NCI-H1694 (cell line): Measurements from ENCODE around the gene HAPLN2.
"Not testable (repeated sequence)": the region's sequence is repeated elsewhere in the genome, so short reads cannot be mapped to it uniquely, and the experiment has no call there.

ENCODE experiments used
- DNase-seq: peaks from one replicate; lab custom pipeline; 2025; lab: John Stamatoyannopoulos, UW

HAPLN2 gene

GRCh38 chr1:156618853-156619581 lies at the start of gene HAPLN2:
HAPLN2 (plus strand) TSS chr1:156619415; CDS start chr1:156623491, 4,076 bp downstream.
- peak; percentile 75 for DNase-seq

- no peak for DNase-seq
These were observed 47.9 kb upstream of the HAPLN2 start for GRCh38 chr1:156571261-156571852.

GRCh38 chr1:156571919-156572662 lies 47.1 kb upstream of the HAPLN2 start, which contains the start of gene IQGAP3:
IQGAP3 (minus strand) TSS chr1:156572565; CDS start chr1:156572529, 36 bp downstream.
- peak; percentile 88 for DNase-seq

- no peak for DNase-seq
These were observed 46.6 kb upstream of the HAPLN2 start for GRCh38 chr1:156572663-156573018.

- DNase-seq, result no peak
These were observed 45.1 kb upstream of the HAPLN2 start for GRCh38 chr1:156574039-156574633.

- DNase-seq, result no peak
These were observed 41.7 kb upstream of the HAPLN2 start for GRCh38 chr1:156577550-156577949.

GRCh38 chr1:156578055-156578454 lies 41.2 kb upstream of the HAPLN2 start:
- no peak for DNase-seq

GRCh38 chr1:156579472-156579871 lies 39.7 kb upstream of the HAPLN2 start, which contains the start of gene TTC24:
TTC24 (plus strand) TSS chr1:156579723; CDS start chr1:156581365, 1,642 bp downstream.
- DNase-seq, result no peak

- no peak for DNase-seq
These were observed 37.4 kb upstream of the HAPLN2 start for GRCh38 chr1:156581661-156582387.

GRCh38 chr1:156582388-156583017 lies 36.7 kb upstream of the HAPLN2 start:
- DNase-seq, result no peak

- peak; percentile 73 for DNase-seq
These were observed 35.2 kb upstream of the HAPLN2 start for GRCh38 chr1:156583821-156584622.

GRCh38 chr1:156584813-156585212 lies 34.4 kb upstream of the HAPLN2 start:
- DNase-seq, result no peak

GRCh38 chr1:156586323-156586722 lies 32.9 kb upstream of the HAPLN2 start:
- DNase-seq, result no peak

- DNase-seq, result no peak
These were observed 32.2 kb upstream of the HAPLN2 start for GRCh38 chr1:156586892-156587477.

GRCh38 chr1:156587927-156588326 lies 31.3 kb upstream of the HAPLN2 start:
- DNase-seq, result not testable (repeated sequence)

- DNase-seq, result no peak
These were observed 29.7 kb upstream of the HAPLN2 start for GRCh38 chr1:156589546-156589945.

- DNase-seq, result no peak
These were observed 28.7 kb upstream of the HAPLN2 start for GRCh38 chr1:156590326-156591180.

- DNase-seq, result no peak
These were observed 28.1 kb upstream of the HAPLN2 start for GRCh38 chr1:156591181-156591431.

GRCh38 chr1:156591432-156592157 lies 27.6 kb upstream of the HAPLN2 start, which contains the start of gene NAXE:
NAXE (plus strand) TSS chr1:156591776; CDS start chr1:156591805, 29 bp downstream.
- peak; percentile 37 for DNase-seq
